HepG2 (cell line): ENCODE data around the gene TGFBRAP1. TPM values are rescaled to one million over a fixed set of nuclear protein-coding genes. Genes with fewer than 3 reads are reported as not detected.

Experiments used
- AGO2 ChIP-seq: fragments of 200-400 bp; formaldehyde crosslinking; optimal IDR thresholded peaks from 2 replicates; pipeline ENCODE3; 2017; ENCODE audit warnings: mild to moderate bottlenecking, low read depth, low read length, moderate library complexity
- BCL6 ChIP-seq: IDR thresholded peaks from 2 replicates; pipeline ENCODE4 v1.6.1; 2016; ENCODE audit warnings: missing genetic modification reagents, missing compliant biosample characterization
- KAT8 ChIP-seq: IDR thresholded peaks from 2 replicates; pipeline ENCODE4 v1.6.1; 2016; ENCODE audit warnings: missing genetic modification reagents, missing compliant biosample characterization
- MEIS1 ChIP-seq: sonication (generic); formaldehyde crosslinking; IDR thresholded peaks from 2 replicates; pipeline ENCODE4 v1.9.0; 2021; ENCODE audit warnings: mild to moderate bottlenecking, missing genetic modification reagents, moderate library complexity, borderline replicate concordance
- MIER3 ChIP-seq: IDR thresholded peaks from 2 replicates; pipeline ENCODE4 v1.6.1; 2016; ENCODE audit warnings: missing compliant biosample characterization, borderline replicate concordance
- NR2C2 ChIP-seq: sonication (generic); formaldehyde crosslinking; IDR thresholded peaks from 2 replicates; pipeline ENCODE4 v1.4.0; 2020; ENCODE audit warnings: missing genetic modification reagents, mild to moderate bottlenecking, moderate library complexity, borderline replicate concordance
- POLR2G ChIP-seq: fragments of 200-400 bp; formaldehyde crosslinking; IDR thresholded peaks from 2 replicates; pipeline ENCODE4 v1.6.1; 2018; ENCODE audit warnings: mild to moderate bottlenecking, low read depth, low read length, moderate library complexity
- ZBTB8A ChIP-seq: sonication (generic); formaldehyde crosslinking; IDR thresholded peaks from 2 replicates; pipeline ENCODE4 v1.4.0; 2020; ENCODE audit warnings: mild to moderate bottlenecking, low read depth, missing genetic modification reagents, borderline replicate concordance
- ZFP90 ChIP-seq: sonication (generic); formaldehyde crosslinking; IDR thresholded peaks from 2 replicates; pipeline ENCODE4 v1.8.0; 2022; ENCODE audit warnings: missing genetic modification reagents, mild to moderate bottlenecking, inconsistent platforms, borderline replicate concordance
- ZFYVE20 ChIP-seq: sonication (generic); formaldehyde crosslinking; IDR thresholded peaks from 2 replicates; pipeline ENCODE4 v1.8.0; 2023; ENCODE audit warnings: low read depth, mild to moderate bottlenecking, moderate library complexity, missing genetic modification reagents, borderline replicate concordance
- ZNF205 ChIP-seq: IDR thresholded peaks from 2 replicates; pipeline ENCODE4 v1.6.1; 2018; ENCODE audit warnings: missing biosample characterization, missing genetic modification reagents
- ZNF235 ChIP-seq: sonication (generic); formaldehyde crosslinking; IDR thresholded peaks from 2 replicates; pipeline ENCODE4 v1.8.1; 2023; ENCODE audit warnings: mild to moderate bottlenecking, missing genetic modification reagents, borderline replicate concordance
- ZNF343 ChIP-seq: sonication (generic); formaldehyde crosslinking; IDR thresholded peaks from 2 replicates; pipeline ENCODE4 v1.4.0; 2020; ENCODE audit warnings: mild to moderate bottlenecking, missing genetic modification reagents
- ZNF768 ChIP-seq: sonication (generic); formaldehyde crosslinking; IDR thresholded peaks from 2 replicates; pipeline ENCODE4 v1.4.0; 2020; ENCODE audit warnings: missing genetic modification reagents
- ZNF775 ChIP-seq: sonication (generic); formaldehyde crosslinking; IDR thresholded peaks from 2 replicates; pipeline ENCODE4 v1.4.0; 2020; ENCODE audit warnings: missing genetic modification reagents, mild to moderate bottlenecking, moderate library complexity, borderline replicate concordance
- polyA plus RNA-seq, 8 experiments: library from polyadenylated mRNA; depleted of rRNA in 3 of 8; stranded (reverse) in 7 of 8; unstranded in 1 of 8; fragments of >200 nt; fragmentation: Illumina TruSeq in 4 of 8; extraction: Trizol in 4 of 8; gene quantifications; 2 replicates each; pipeline versions ENCODE4 v1.2.1 to v1.2.3, GENCODE V29; 2011 to 2016; ENCODE audit warnings: low read depth in 4 of 8, missing spikeins in 1 of 8, mixed read lengths in 1 of 8; ENCODE audit not compliant: insufficient read depth in 1 of 8
- total RNA-seq, 5 experiments: library from RNA; depleted of rRNA; stranded (reverse); fragments of >200 nt; fragmentation: Illumina TruSeq; extraction: Trizol; gene quantifications; 2 replicates each; pipeline ENCODE4 v1.2.3, GENCODE V29; 2016; ENCODE audit warnings: low read depth in 1 of 5
- TF ChIP-seq, protein P1 (sequence below): sonication (generic); formaldehyde crosslinking; IDR thresholded peaks from 2 replicates; pipeline ENCODE4 v1.5.1; 2020; ENCODE audit warnings: mild to moderate bottlenecking, missing genetic modification reagents
- TF ChIP-seq, protein P2 (sequence below): sonication (generic); formaldehyde crosslinking; IDR thresholded peaks from 2 replicates; pipeline ENCODE4 v1.4.0; 2020; ENCODE audit warnings: missing genetic modification reagents, borderline replicate concordance
- TF ChIP-seq, protein P3 (sequence below): sonication (generic); formaldehyde crosslinking; conservative IDR thresholded peaks from 2 replicates; pipeline ENCODE4 v1.8.0; 2022; ENCODE audit warnings: missing genetic modification reagents

Gene TGFBRAP1
- total and polyA plus RNA-seq, 2 of the 13 experiments (the other 11 are each of a cell fraction or from before 2014, with no cell fraction given): 12.7 to 22.9 TPM

DNA sequence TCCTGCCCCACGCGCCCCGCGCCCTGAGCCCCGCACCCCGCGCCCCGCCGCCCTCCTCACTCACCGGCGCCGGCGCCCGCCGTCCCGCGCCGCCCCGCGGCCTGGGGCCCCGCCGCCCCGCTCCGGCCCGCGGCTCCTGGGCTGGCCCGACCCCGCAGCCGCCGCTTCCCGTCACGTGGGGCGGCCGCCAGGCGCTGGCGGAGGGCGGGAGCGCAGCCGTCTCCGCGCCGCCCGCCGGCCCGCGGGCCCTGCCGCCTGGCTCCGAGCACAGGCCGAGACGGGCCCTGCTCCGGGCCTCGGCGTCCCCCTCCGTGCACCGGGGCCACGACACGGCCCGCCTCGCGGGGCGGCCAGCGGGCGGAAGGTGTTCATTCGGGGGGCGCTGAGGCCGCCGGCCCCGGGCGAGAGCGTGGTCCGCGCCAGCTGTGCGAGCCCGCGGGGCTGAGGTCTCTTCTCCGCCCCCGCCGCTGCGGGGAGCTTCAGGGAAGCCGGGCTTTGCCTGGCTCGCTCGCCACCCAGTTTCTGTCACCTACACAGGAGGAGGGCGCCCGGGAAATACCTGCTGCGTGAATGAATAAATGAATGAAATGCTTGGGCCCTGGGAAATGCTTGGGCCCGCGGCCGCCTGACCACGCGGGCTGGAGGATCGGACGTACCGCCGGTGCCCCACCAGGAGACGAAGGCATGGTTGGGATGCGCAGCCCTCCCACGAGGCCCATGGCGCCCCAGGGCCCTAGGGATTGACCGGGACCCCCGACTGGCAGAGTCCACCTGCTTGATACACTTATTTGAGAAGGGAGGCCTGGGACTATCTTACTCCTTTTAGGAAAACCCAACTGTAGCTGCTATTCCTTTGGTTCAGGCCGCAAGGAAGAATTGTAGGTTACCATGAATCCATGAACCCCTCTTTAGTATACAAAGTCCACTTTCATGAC is at the start of gene TGFBRAP1 (continued):
- TF ChIP-seq, protein P1, sequence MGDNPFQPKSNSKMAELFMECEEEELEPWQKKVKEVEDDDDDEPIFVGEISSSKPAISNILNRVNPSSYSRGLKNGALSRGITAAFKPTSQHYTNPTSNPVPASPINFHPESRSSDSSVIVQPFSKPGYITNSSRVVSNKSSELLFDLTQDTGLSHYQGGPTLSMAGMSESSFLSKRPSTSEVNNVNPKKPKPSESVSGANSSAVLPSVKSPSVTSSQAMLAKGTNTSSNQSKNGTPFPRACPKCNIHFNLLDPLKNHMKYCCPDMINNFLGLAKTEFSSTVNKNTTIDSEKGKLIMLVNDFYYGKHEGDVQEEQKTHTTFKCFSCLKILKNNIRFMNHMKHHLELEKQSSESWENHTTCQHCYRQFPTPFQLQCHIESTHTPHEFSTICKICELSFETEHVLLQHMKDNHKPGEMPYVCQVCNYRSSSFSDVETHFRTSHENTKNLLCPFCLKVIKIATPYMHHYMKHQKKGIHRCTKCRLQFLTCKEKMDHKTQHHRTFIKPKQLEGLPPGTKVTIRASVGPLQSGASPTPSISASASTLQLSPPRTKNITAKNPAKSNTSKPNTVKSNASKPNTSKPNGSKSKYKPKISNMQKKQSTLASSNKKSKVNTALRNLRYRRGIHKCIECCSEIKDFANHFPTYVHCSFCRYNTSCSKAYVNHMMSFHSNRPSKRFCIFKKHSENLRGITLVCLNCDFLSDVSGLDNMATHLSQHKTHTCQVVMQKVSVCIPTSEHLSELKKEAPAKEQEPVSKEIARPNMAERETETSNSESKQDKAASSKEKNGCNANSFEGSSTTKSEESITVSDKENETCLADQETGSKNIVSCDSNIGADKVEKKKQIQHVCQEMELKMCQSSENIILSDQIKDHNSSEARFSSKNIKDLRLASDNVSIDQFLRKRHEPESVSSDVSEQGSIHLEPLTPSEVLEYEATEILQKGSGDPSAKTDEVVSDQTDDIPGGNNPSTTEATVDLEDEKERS (CRISPR knock-in tag): no peak
- TF ChIP-seq ZNF205 (CRISPR knock-in tag): 0 out of 2 replicates have a peak, but pooled peaks have one; percentile 51
- TF ChIP-seq, protein P2, sequence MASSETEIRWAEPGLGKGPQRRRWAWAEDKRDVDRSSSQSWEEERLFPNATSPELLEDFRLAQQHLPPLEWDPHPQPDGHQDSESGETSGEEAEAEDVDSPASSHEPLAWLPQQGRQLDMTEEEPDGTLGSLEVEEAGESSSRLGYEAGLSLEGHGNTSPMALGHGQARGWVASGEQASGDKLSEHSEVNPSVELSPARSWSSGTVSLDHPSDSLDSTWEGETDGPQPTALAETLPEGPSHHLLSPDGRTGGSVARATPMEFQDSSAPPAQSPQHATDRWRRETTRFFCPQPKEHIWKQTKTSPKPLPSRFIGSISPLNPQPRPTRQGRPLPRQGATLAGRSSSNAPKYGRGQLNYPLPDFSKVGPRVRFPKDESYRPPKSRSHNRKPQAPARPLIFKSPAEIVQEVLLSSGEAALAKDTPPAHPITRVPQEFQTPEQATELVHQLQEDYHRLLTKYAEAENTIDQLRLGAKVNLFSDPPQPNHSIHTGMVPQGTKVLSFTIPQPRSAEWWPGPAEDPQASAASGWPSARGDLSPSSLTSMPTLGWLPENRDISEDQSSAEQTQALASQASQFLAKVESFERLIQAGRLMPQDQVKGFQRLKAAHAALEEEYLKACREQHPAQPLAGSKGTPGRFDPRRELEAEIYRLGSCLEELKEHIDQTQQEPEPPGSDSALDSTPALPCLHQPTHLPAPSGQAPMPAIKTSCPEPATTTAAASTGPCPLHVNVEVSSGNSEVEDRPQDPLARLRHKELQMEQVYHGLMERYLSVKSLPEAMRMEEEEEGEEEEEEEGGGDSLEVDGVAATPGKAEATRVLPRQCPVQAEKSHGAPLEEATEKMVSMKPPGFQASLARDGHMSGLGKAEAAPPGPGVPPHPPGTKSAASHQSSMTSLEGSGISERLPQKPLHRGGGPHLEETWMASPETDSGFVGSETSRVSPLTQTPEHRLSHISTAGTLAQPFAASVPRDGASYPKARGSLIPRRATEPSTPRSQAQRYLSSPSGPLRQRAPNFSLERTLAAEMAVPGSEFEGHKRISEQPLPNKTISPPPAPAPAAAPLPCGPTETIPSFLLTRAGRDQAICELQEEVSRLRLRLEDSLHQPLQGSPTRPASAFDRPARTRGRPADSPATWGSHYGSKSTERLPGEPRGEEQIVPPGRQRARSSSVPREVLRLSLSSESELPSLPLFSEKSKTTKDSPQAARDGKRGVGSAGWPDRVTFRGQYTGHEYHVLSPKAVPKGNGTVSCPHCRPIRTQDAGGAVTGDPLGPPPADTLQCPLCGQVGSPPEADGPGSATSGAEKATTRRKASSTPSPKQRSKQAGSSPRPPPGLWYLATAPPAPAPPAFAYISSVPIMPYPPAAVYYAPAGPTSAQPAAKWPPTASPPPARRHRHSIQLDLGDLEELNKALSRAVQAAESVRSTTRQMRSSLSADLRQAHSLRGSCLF (CRISPR knock-in tag): no peak
- TF ChIP-seq MEIS1 (CRISPR knock-in tag): no peak
- TF ChIP-seq KAT8: peak; percentile 45; the same call in 1 of the 2 replicates
- TF ChIP-seq ZNF768 (CRISPR knock-in tag): peak; percentile 65; the same call in 1 of the 2 replicates
- 0 out of 2 replicates have a peak, but pooled peaks have one; percentile 65 for TF ChIP-seq ZNF343 (CRISPR knock-in tag)
- 0 out of 2 replicates have a peak, but pooled peaks have one; percentile 28 for TF ChIP-seq BCL6 (CRISPR knock-in tag)
- TF ChIP-seq AGO2: peak; percentile 88
- peak; percentile 58 for TF ChIP-seq NR2C2 (CRISPR knock-in tag)
- 0 out of 2 replicates have a peak, but pooled peaks have one; percentile 46 for TF ChIP-seq ZNF775 (CRISPR knock-in tag)
- TF ChIP-seq, protein P3, sequence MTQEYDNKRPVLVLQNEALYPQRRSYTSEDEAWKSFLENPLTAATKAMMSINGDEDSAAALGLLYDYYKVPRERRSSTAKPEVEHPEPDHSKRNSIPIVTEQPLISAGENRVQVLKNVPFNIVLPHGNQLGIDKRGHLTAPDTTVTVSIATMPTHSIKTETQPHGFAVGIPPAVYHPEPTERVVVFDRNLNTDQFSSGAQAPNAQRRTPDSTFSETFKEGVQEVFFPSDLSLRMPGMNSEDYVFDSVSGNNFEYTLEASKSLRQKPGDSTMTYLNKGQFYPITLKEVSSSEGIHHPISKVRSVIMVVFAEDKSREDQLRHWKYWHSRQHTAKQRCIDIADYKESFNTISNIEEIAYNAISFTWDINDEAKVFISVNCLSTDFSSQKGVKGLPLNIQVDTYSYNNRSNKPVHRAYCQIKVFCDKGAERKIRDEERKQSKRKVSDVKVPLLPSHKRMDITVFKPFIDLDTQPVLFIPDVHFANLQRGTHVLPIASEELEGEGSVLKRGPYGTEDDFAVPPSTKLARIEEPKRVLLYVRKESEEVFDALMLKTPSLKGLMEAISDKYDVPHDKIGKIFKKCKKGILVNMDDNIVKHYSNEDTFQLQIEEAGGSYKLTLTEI (CRISPR knock-in tag): no peak
- 0 out of 2 replicates have a peak, but pooled peaks have one; percentile 66 for TF ChIP-seq ZNF235 (CRISPR knock-in tag)
- TF ChIP-seq ZBTB8A (CRISPR knock-in tag): peak; percentile 75; the same call in 1 of the 2 replicates
- TF ChIP-seq MIER3 (CRISPR knock-in tag): no peak
- peak; percentile 86 for TF ChIP-seq POLR2G
- TF ChIP-seq ZFP90 (CRISPR knock-in tag): peak; percentile 94
- TF ChIP-seq ZFYVE20: peak; percentile 36; the same call in 1 of the 2 replicates
